ENCODE data around the gene CCBE1.

Gene CCBE1

GRCh38 chr18:59551902-59552635 is 145.2 kb downstream of the CCBE1 start:
- DNase-seq (ENCODE audit: low read depth) = no peak
- no peak for TF ChIP-seq CTCF (conservative IDR thresholded peaks at IDR 0.05; ENCODE audit: low read depth, low read length)
- H3K4me3 ChIP-seq (ENCODE audit: low read length) = no peak overlapping the region

- no peak overlapping the region for H3K4me3 ChIP-seq (ENCODE audit: low read length)
- TF ChIP-seq CTCF (conservative IDR thresholded peaks at IDR 0.05; ENCODE audit: low read depth, low read length) = no peak
- DNase-seq (ENCODE audit: low read depth) = no peak
These were observed 147.1 kb downstream of the CCBE1 start for GRCh38 chr18:59550174-59550516.

DNA sequence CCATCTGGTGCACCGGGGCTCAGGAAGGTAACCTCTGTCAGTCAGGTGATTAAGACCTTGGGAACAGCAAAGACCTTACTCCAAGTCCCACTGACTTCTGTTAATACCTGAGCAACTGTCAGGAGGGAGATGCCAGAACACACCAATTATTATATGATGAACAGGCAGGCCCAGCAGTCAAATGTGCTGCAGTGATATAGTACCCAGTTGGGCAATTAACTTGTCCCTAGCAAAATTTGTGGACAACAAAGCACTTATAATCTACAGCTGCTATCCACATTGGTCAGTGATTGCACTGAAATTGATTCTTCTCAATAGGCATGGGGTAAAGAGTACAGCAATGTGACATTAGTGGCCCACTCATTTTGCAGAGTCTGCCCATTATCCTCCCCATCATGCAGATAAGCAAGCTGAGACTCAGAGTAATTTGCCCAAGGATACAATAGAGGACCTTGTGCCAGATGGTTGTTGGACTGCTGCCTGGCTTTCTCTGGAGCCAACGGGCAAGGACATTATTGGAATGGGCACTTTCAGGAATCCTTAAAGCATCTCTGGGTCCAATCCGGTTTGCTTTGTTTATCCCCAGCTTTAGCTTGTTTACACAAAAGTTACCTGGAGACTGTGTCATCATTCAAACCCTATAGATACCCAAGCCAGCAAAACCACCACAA is 147.6 kb downstream of the CCBE1 start:
- TF ChIP-seq CTCF (conservative IDR thresholded peaks at IDR 0.05; ENCODE audit: low read depth, low read length) = no peak
- H3K4me3 ChIP-seq (ENCODE audit: low read length) = no peak overlapping the region
- DNase-seq (ENCODE audit: low read depth) = no peak

DNA sequence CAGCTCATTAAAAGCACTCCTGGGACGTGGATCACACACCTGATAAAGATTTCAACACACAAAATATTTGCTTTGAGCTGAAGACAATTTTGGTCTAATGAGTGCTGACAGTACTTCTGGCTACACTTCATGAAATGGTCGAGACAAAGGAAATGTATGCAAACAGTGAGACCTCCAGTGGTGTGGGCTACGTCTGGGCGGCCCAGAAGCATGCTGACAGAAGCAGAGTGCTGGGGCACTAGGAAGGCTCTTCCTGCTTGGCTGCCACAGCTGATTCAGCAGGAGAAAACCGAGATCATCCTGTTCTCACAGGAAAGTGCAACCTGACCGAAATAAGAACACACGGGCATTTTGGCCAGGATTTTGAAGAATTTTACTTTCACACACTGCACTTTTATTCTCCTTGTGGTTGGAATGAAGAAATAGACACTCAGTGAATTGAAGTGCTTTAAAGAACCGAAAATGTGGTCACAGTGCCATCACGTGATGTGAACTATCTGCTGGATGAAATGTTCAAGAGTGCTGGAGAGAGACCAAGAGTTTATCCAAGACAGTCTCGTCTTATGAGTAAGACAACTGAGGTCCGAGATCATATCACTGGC is 149.5 kb downstream of the CCBE1 start:
- DNase-seq (ENCODE audit: low read depth) = no peak
- H3K4me3 ChIP-seq (ENCODE audit: low read length) = no peak overlapping the region
- TF ChIP-seq CTCF (conservative IDR thresholded peaks at IDR 0.05; ENCODE audit: low read depth, low read length) = no peak

- H3K4me3 ChIP-seq (ENCODE audit: low read length) = no peak overlapping the region
- DNase-seq (ENCODE audit: low read depth) = no peak
- no peak for TF ChIP-seq CTCF (conservative IDR thresholded peaks at IDR 0.05; ENCODE audit: low read depth, low read length)
These were observed 151.0 kb downstream of the CCBE1 start for GRCh38 chr18:59546188-59546587.

DNA sequence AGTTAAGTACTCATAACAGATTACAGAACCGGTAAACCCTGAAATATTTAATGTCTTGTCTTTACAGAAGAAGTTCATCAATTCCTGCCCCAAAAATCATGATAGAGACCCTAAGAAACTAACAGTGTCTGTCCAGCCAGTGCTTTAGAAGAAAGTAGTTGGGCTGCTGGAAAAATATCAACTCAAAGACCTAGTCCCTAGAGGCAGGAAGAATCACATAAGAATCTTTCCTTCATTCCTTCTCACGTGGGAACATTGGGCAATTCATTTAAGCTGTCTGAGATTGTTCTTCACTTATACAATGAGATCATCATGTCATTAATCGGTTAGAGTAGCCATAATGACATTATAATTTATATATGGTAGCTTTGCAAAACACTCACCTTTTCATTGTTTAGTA is 156.4 kb downstream of the CCBE1 start:
- no peak for DNase-seq (ENCODE audit: low read depth)
- H3K4me3 ChIP-seq (ENCODE audit: low read length) = no peak overlapping the region
- no peak for TF ChIP-seq CTCF (conservative IDR thresholded peaks at IDR 0.05; ENCODE audit: low read depth, low read length)

DNA sequence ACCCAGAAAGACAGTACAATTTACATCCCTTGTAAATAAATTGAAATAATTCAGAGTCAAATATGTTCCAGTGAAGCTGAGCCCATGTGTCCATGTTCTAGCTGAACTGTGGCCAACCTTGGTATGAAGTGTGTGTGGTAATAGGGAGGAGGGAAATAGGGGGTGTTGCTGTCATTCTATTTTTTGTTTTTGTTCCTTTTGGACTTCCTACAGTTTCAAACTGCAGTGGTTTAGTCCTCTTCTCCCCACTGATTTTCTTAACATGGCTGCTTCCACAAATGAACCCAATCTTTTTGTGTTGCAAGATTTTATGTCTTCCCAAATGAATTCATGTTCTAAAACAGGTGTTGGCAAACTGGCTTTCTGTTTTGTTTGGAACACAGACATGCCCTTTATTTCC is 156.9 kb downstream of the CCBE1 start:
- no peak for DNase-seq (ENCODE audit: low read depth)
- H3K4me3 ChIP-seq (ENCODE audit: low read length) = no peak overlapping the region
- TF ChIP-seq CTCF (conservative IDR thresholded peaks at IDR 0.05; ENCODE audit: low read depth, low read length) = no peak
